Hepatocyte (in vitro differentiated cells): ENCODE data around the gene NSUN3. TPM values are rescaled to one million over a fixed set of nuclear protein-coding genes. Genes with fewer than 3 reads are reported as not detected.

Experiments
- DNase-seq: peaks from one replicate; pipeline ENCODE4 v3.0.0-alpha.2; 2016; ENCODE audit warnings: low spot score
- H2AFZ ChIP-seq: fragments of 200-600 bp; sonication (generic); 2 replicates; pipeline ENCODE4 v1.6.0; 2016; ENCODE audit warnings: antibody characterized with exemption, mild to moderate bottlenecking
- H3K27ac ChIP-seq: fragments of 200-600 bp; sonication (generic); 2 replicates; pipeline ENCODE4 v1.5.1; 2016; ENCODE audit warnings: mild to moderate bottlenecking
- H3K27me3 ChIP-seq: fragments of 200-600 bp; sonication (generic); 2 replicates; pipeline ENCODE4 v1.6.1; 2016
- H3K36me3 ChIP-seq: fragments of 200-600 bp; sonication (generic); replicated peaks from 2 replicates; pipeline ENCODE4 v1.5.1; 2016; ENCODE audit warnings: low read depth; ENCODE audit not compliant: insufficient read depth
- H3K4me1 ChIP-seq: fragments of 200-600 bp; sonication (generic); 2 replicates; pipeline ENCODE4 v1.5.1; 2016; ENCODE audit warnings: mild to moderate bottlenecking, moderate library complexity; ENCODE audit not compliant: insufficient read depth
- H3K4me2 ChIP-seq: fragments of 200-600 bp; sonication (generic); 2 replicates; pipeline ENCODE4 v1.6.0; 2016
- H3K4me3 ChIP-seq: fragments of 200-600 bp; sonication (generic); 2 replicates; pipeline ENCODE4 v1.5.1; 2016; ENCODE audit warnings: mild to moderate bottlenecking
- H3K79me2 ChIP-seq: fragments of 200-600 bp; sonication (generic); 2 replicates; pipeline ENCODE4 v1.6.0; 2017; ENCODE audit warnings: mild to moderate bottlenecking
- H3K9me2 ChIP-seq: fragments of 200-600 bp; sonication (generic); replicated peaks from 2 replicates; pipeline ENCODE4 v1.6.0; 2017; ENCODE audit warnings: mild to moderate bottlenecking; ENCODE audit not compliant: insufficient read depth
- H3K9me3 ChIP-seq: fragments of 200-600 bp; sonication (generic); 2 replicates; pipeline ENCODE4 v1.5.1; 2016; ENCODE audit warnings: low read depth, mild to moderate bottlenecking
- H4K20me1 ChIP-seq: fragments of 200-600 bp; sonication (generic); 2 replicates; pipeline ENCODE4 v1.6.0; 2016; ENCODE audit warnings: mild to moderate bottlenecking; ENCODE audit not compliant: insufficient read depth, poor library complexity, severe bottlenecking
- EZH2 ChIP-seq: fragments of 200-600 bp; sonication (generic); IDR thresholded peaks from 2 replicates; pipeline ENCODE4 v1.6.1; 2016; ENCODE audit warnings: antibody characterized with exemption, mild to moderate bottlenecking, borderline replicate concordance
- EZH2phosphoT487 ChIP-seq: fragments of 200-600 bp; sonication (generic); IDR thresholded peaks from one replicate; pipeline ENCODE4 v1.6.1; 2018; ENCODE audit warnings: antibody characterized with exemption, mild to moderate bottlenecking, low read depth, moderate library complexity; ENCODE audit not compliant: unreplicated experiment, severe bottlenecking
- WGBS: methylation state at CpG from one replicate; pipeline ENCODE4 v1.1.6; 2016; ENCODE audit warnings: low lambda C conversion rate; ENCODE audit errors: missing lambda C conversion rate; 5-methylcytosine and 5-hydroxymethylcytosine counted together
- polyA plus RNA-seq: library from polyadenylated mRNA; unstranded; fragments of >200 nt; fragmentation: Nextera tagmentation; extraction: Ambion mirVana; gene quantifications from 2 replicates; pipeline ENCODE4 v1.2.1, GENCODE V29; 2016
- total RNA-seq: library from RNA; depleted of rRNA; stranded (reverse); fragments of >200 nt; gene quantifications from 2 replicates; pipeline ENCODE4 v1.2.3, GENCODE V29; 2014
- TF ChIP-seq, protein P1 (sequence below): fragments of 200-600 bp; sonication (generic); IDR thresholded peaks from 2 replicates; pipeline ENCODE4 v1.5.1; 2016; ENCODE audit warnings: antibody characterized with exemption, mild to moderate bottlenecking; ENCODE audit not compliant: poor library complexity

Gene NSUN3
- total and polyA plus RNA-seq, 2 experiments from 2014 or later, result 4.5 to 9.0 TPM

GRCh38 chr3:94020293-94020692 lies 42.6 kb upstream of the NSUN3 start:
- no peak for TF ChIP-seq EZH2phosphoT487
- TF ChIP-seq, protein P1, sequence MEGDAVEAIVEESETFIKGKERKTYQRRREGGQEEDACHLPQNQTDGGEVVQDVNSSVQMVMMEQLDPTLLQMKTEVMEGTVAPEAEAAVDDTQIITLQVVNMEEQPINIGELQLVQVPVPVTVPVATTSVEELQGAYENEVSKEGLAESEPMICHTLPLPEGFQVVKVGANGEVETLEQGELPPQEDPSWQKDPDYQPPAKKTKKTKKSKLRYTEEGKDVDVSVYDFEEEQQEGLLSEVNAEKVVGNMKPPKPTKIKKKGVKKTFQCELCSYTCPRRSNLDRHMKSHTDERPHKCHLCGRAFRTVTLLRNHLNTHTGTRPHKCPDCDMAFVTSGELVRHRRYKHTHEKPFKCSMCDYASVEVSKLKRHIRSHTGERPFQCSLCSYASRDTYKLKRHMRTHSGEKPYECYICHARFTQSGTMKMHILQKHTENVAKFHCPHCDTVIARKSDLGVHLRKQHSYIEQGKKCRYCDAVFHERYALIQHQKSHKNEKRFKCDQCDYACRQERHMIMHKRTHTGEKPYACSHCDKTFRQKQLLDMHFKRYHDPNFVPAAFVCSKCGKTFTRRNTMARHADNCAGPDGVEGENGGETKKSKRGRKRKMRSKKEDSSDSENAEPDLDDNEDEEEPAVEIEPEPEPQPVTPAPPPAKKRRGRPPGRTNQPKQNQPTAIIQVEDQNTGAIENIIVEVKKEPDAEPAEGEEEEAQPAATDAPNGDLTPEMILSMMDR, result no peak
- TF ChIP-seq EZH2, result no peak
- DNase-seq, result no peak
- WGBS, result 93% methylated on average over 3 of the region's 3 CpGs
- H3K27me3 ChIP-seq, result no peaks in the 10 kb centered on the region
- no peaks in the 10 kb centered on the region for H3K9me2 ChIP-seq
- no peaks in the 10 kb centered on the region for H3K4me1 ChIP-seq
- H4K20me1 ChIP-seq, result no peaks in the 10 kb centered on the region
- no peaks in the 10 kb centered on the region for H3K9me3 ChIP-seq
- no peaks in the 10 kb centered on the region for H3K79me2 ChIP-seq
- H3K4me2 ChIP-seq, result no peak overlapping the region
- H2AFZ ChIP-seq, result no peak overlapping the region
- no peak overlapping the region for H3K4me3 ChIP-seq
- no peak overlapping the region for H3K27ac ChIP-seq
- H3K36me3 ChIP-seq, result no peaks in the 10 kb centered on the region

DNA sequence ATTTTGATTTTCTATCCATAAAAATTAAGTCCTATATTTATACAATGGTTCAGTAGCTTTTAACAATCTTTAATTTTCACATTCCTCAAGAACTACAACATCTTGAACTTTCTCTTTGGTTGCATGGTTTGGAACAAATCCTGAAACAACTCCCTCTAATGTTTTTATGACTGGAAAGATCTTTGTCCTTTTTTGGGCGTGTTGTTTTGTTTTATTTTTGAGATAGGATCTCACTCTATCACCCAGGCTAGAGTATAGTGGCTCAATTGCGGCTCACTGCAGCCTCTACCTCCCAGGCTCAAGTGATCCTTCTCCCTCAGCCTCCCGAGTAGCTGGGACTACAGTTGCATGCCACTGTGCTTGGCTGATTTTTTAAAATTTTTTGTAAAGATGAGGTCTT lies 38.5 kb upstream of the NSUN3 start:
- Histone ChIP-seq H3K4me2 (no peak overlapping the region), H3K27ac (no peak overlapping the region), H3K79me2 (no peaks in the 10 kb centered on the region), H3K36me3 (no peaks in the 10 kb centered on the region), H3K4me1 (no peaks in the 10 kb centered on the region), H3K4me3 (no peak overlapping the region), H3K27me3 (no peaks in the 10 kb centered on the region), H2AFZ (no peak overlapping the region), H3K9me2 (no peaks in the 10 kb centered on the region), H3K9me3 (no peaks in the 10 kb centered on the region), H4K20me1 (no peaks in the 10 kb centered on the region)
- WGBS, result 92% methylated on average over 3 of the region's 3 CpGs
- no peak for DNase-seq
- TF ChIP-seq, protein P1, result no peak
- TF ChIP-seq EZH2phosphoT487 (no peak), EZH2 (no peak)

DNA sequence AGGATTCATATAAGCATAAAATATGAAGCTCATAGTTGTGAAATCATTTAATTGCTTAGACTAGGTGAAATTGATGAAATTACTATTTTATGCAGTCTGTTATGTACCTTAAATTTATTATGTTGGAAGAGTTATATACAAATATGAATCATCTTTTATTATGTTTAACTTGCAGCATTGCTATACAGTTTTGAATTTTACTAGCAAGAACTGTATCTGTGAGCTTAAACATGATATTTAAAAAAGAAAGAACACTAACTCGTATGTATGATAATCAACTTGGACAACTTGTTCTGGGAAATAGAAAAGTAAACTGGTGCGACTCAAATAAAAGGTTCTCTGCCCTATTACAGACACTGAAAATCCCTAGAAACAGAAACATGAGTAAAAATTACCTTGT lies 36.2 kb upstream of the NSUN3 start:
- no peaks in the 10 kb centered on the region for H4K20me1 ChIP-seq
- no peak overlapping the region for H3K27ac ChIP-seq
- TF ChIP-seq, protein P1, result no peak
- TF ChIP-seq EZH2phosphoT487, result no peak
- no peak for TF ChIP-seq EZH2
- H3K9me2 ChIP-seq, result no peaks in the 10 kb centered on the region
- no peak overlapping the region for H3K4me2 ChIP-seq
- H3K79me2 ChIP-seq, result no peaks in the 10 kb centered on the region
- 94% methylated on average over 2 of the region's 2 CpGs for WGBS
- no peak for DNase-seq
- H2AFZ ChIP-seq, result no peak overlapping the region
- H3K27me3 ChIP-seq, result no peaks in the 10 kb centered on the region
- no peaks in the 10 kb centered on the region for H3K36me3 ChIP-seq
- H3K9me3 ChIP-seq, result no peaks in the 10 kb centered on the region
- H3K4me3 ChIP-seq, result no peak overlapping the region
- H3K4me1 ChIP-seq, result no peaks in the 10 kb centered on the region
